Inflammatory macrophage treated with lipopolysaccharide for 1 hour (primary cell): Measurements from ENCODE around the gene EEF2K.

Source experiments
- DNase-seq, 2 donors: peaks; one replicate each; pipeline ENCODE4 v3.0.0-alpha.2; 2020 to 2022

EEF2K gene

GRCh38 chr16:22320572-22321339 lies 114.7 kb downstream of the EEF2K start:
- no peak for DNase-seq

GRCh38 chr16:22321340-22322001 lies 115.4 kb downstream of the EEF2K start:
- DNase-seq, result peak; percentile 37 to 65

- no peak for DNase-seq
Observed at GRCh38 chr16:22322021-22322471, 116.0 kb downstream of the EEF2K start.

- no peak for DNase-seq
Observed at GRCh38 chr16:22322741-22323140, 116.7 kb downstream of the EEF2K start.

- DNase-seq, result no peak
Observed at GRCh38 chr16:22323173-22323958, 117.3 kb downstream of the EEF2K start.

GRCh38 chr16:22323959-22324786 lies 118.1 kb downstream of the EEF2K start:
- no peak for DNase-seq

- no peak for DNase-seq
Observed at GRCh38 chr16:22324787-22325597, 118.9 kb downstream of the EEF2K start.

- DNase-seq, result no peak
Observed at GRCh38 chr16:22325598-22326368, 119.7 kb downstream of the EEF2K start.

- DNase-seq, result no peak
Observed at GRCh38 chr16:22326369-22326652, 120.2 kb downstream of the EEF2K start.

- no peak for DNase-seq
Observed at GRCh38 chr16:22326771-22327445, 120.8 kb downstream of the EEF2K start.

GRCh38 chr16:22327446-22327775 lies 121.3 kb downstream of the EEF2K start:
- no peak for DNase-seq

- no peak for DNase-seq
Observed at GRCh38 chr16:22328081-22328725, 122.1 kb downstream of the EEF2K start.

GRCh38 chr16:22329199-22329695 lies 123.2 kb downstream of the EEF2K start:
- DNase-seq, result no peak

GRCh38 chr16:22330326-22330725 lies 124.2 kb downstream of the EEF2K start:
- DNase-seq, result peak; percentile 35 to 43

GRCh38 chr16:22333457-22333994 lies 127.4 kb downstream of the EEF2K start:
- DNase-seq, result peak; percentile 60 to 72

GRCh38 chr16:22335668-22336246 lies 129.7 kb downstream of the EEF2K start:
- DNase-seq, result no peak

- no peak for DNase-seq
Observed at GRCh38 chr16:22336581-22336980, 130.5 kb downstream of the EEF2K start.

- DNase-seq, result no peak
Observed at GRCh38 chr16:22337045-22337444, 131.0 kb downstream of the EEF2K start.
